Body of pancreas (tissue), 4 donors: ENCODE results near the gene PRPF40A. TPM values are rescaled to one million over a fixed set of nuclear protein-coding genes. Genes with fewer than 3 reads are reported as not detected.
"Not testable (repeated sequence)": the region's sequence is repeated elsewhere in the genome, so short reads cannot be mapped to it uniquely, and the experiment has no call there.

ENCODE experiments used
- ATAC-seq: fragments of 150-250 bp; one replicate; pipeline ENCODE4 v1.9.1; 2016
- DNase-seq, 4 donors: peaks; one replicate each; pipeline ENCODE4 v3.0.0-alpha.2; 2019
- H3K27ac ChIP-seq, 4 donors: fragments of 200-600 bp; sonication (generic); 1 replicate in 3 of 4; 2 replicates in 1 of 4; pipeline versions ENCODE4 v1.5.1 to v1.6.1; 2016 to 2019; ENCODE audit warnings: mild to moderate bottlenecking in 1 of 4, mixed read lengths in 1 of 4, moderate library complexity in 1 of 4
- H3K27me3 ChIP-seq, 2 donors: fragments of 200-600 bp; sonication (generic); one replicate each; pipeline ENCODE4 v1.6.0; 2016; ENCODE audit warnings: mild to moderate bottlenecking in 1 of 2
- H3K36me3 ChIP-seq, 2 donors: fragments of 200-600 bp; sonication (generic); replicated peaks in 1 of 2; 2 replicates each; pipeline ENCODE4 v1.5.1; 2016; ENCODE audit warnings: low read depth in 2 of 2; ENCODE audit not compliant: insufficient read depth in 1 of 2
- H3K4me1 ChIP-seq: fragments of 200-600 bp; sonication (generic); one replicate; pipeline ENCODE4 v1.6.0; 2016
- H3K4me3 ChIP-seq, 2 donors: fragments of 200-600 bp; sonication (generic); 1 replicate in 1 of 2; 2 replicates in 1 of 2; pipeline ENCODE4 v1.5.1; 2016 to 2019
- H3K9me3 ChIP-seq, 3 donors: fragments of 200-600 bp; sonication (generic); 1 replicate in 2 of 3; 2 replicates in 1 of 3; pipeline ENCODE4 v1.5.1; 2016
- CTCF ChIP-seq, 7 experiments: fragments of 450-650 bp in 4 of 7; fragments of 200-600 bp in 3 of 7; sonication (generic) in 3 of 7; IDR thresholded peaks; one replicate each; pipeline ENCODE4 v1.5.1; 2016 to 2019; ENCODE audit warnings: antibody characterized with exemption in 7 of 7
- POLR2A ChIP-seq, 3 donors: fragments of 450-650 bp; IDR thresholded peaks; one replicate each; pipeline ENCODE4 v1.6.1; 2016; ENCODE audit warnings: antibody characterized with exemption in 3 of 3, mild to moderate bottlenecking in 2 of 3
- WGBS, 2 donors: methylation state at CpG; one replicate each; pipeline ENCODE4 v1.1.5; 2017; 5-methylcytosine and 5-hydroxymethylcytosine counted together
- intact Hi-C: fragments of 100-400 bp; cut with DNase I; formaldehyde crosslinking; loops from one replicate; pipeline ENCODE4 v1.15.1; 2023
- total RNA-seq, 2 donors: library from RNA; depleted of rRNA; stranded (reverse); fragments of >200 nt; gene quantifications; one replicate each; pipeline ENCODE4 v1.1.0, GENCODE V29; 2016

The PRPF40A gene
- total RNA-seq, 2 donors from 2014 or later = 38.9 to 52.7 TPM

- intact Hi-C loops = no loop called here
- TF ChIP-seq CTCF (IDR thresholded peaks at IDR 0.05) (no peak), POLR2A (IDR thresholded peaks at IDR 0.05) (no peak)
- H3K27me3 ChIP-seq = no peaks in the 10 kb centered on the region
- no peaks in the 10 kb centered on the region for H3K9me3 ChIP-seq
- H3K36me3 ChIP-seq = peaks cover 0 to 3% of the 10 kb centered on the region in 2 donors
- ATAC-seq (no peak), DNase-seq (no peak)
- H3K4me1 ChIP-seq = no peaks in the 10 kb centered on the region
- 88% methylated on average over 4 of the region's 4 CpGs for WGBS, 2 donors
- no peak overlapping the region for H3K27ac ChIP-seq
- no peak overlapping the region for H3K4me3 ChIP-seq
Observed at GRCh38 chr2:152761214-152761613, 44.0 kb upstream of the PRPF40A start.

- ATAC-seq = no peak
- Histone ChIP-seq H3K4me3 (no peak overlapping the region), H3K9me3 (no peaks in the 10 kb centered on the region), H3K27me3 (no peaks in the 10 kb centered on the region), H3K4me1 (no peaks in the 10 kb centered on the region), H3K27ac (no peak overlapping the region), H3K36me3 (peaks cover 0 to 3% of the 10 kb centered on the region in 2 donors)
- WGBS, 2 donors = 89 to 91% methylated on average over 6 of the region's 6 CpGs
- intact Hi-C loops = no loop called here
- no peak for DNase-seq
- TF ChIP-seq CTCF (IDR thresholded peaks at IDR 0.05) = no peak
- no peak for TF ChIP-seq POLR2A (IDR thresholded peaks at IDR 0.05)
Observed at GRCh38 chr2:152759290-152760072, 42.2 kb upstream of the PRPF40A start.

- Histone ChIP-seq H3K27me3 (no peaks in the 10 kb centered on the region), H3K4me1 (no peaks in the 10 kb centered on the region), H3K9me3 (no peaks in the 10 kb centered on the region), H3K27ac (no peak overlapping the region), H3K36me3 (peaks cover 0 to 3% of the 10 kb centered on the region in 2 donors), H3K4me3 (no peak overlapping the region)
- intact Hi-C loops = no loop called here
- WGBS, 2 donors = 90 to 92% methylated on average over 13 of the region's 13 CpGs
- TF ChIP-seq POLR2A (IDR thresholded peaks at IDR 0.05) = no peak
- peak in 1 of 7 experiments; percentile 4 for TF ChIP-seq CTCF (IDR thresholded peaks at IDR 0.05)
- no peak for ATAC-seq
- DNase-seq = peak in 3 of 4 donors; percentile 8 to 20 (median 18)
Observed at GRCh38 chr2:152755029-152755428, 37.8 kb upstream of the PRPF40A start.

GRCh38 chr2:152747751-152748150, 30.5 kb upstream of the PRPF40A start:
- WGBS, 2 donors = 77 to 88% methylated on average over 4 of the region's 4 CpGs
- ATAC-seq, H3K27me3 ChIP-seq, H3K9me3 ChIP-seq, DNase-seq, H3K36me3 ChIP-seq, H3K27ac ChIP-seq, intact Hi-C loops, H3K4me1 ChIP-seq, H3K4me3 ChIP-seq: not testable (repeated sequence)

GRCh38 chr2:152743002-152743401, 25.7 kb upstream of the PRPF40A start:
- H3K4me1 ChIP-seq = no peaks in the 10 kb centered on the region
- no peak for DNase-seq
- H3K36me3 ChIP-seq = no peaks in the 10 kb centered on the region
- WGBS, 2 donors = 18 to 32% methylated on average over 3 of the region's 3 CpGs
- H3K9me3 ChIP-seq = no peaks in the 10 kb centered on the region
- no peaks in the 10 kb centered on the region for H3K27me3 ChIP-seq
- ATAC-seq = peak; percentile 30
- no peak overlapping the region for H3K27ac ChIP-seq
- no peak overlapping the region for H3K4me3 ChIP-seq
- TF ChIP-seq POLR2A (IDR thresholded peaks at IDR 0.05) = no peak
- TF ChIP-seq CTCF (IDR thresholded peaks at IDR 0.05) = peak in 6 of 7 experiments; percentile 11 to 42 (median 34)
- intact Hi-C loops = no loop called here
